ENCODE measurements around the gene GNG2.

The GNG2 gene

DNA sequence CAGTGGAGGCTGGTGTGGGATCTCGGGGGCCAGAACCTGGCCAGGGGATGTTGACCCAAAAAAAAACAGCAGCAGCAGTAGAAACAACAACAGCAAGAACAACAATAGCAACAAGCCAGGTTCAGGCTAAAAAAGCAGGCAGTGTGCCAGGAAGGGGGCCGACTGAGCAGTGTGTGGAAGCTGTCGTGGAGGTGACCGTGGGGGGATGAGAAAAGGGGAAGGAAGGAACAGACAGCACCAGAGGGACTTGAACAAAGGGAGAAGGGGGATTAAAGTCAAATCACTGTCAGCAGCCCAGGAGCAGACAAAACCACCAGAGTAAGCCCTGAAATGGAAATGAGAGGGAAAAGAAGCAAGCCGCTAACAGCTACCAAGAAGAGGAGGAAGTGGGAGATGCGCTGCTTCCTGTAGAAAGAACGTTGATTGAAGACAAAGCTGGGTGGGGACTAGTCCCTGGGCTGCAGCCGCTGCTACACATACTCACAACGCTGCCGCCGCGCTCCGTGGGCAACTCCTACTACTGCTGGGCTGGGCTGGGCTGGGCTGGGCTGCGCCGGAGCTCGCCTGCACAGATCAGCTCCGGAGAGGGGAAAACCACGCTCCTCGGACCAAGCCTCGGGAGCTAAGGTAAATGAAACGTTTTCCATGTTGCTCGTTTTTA is at the start of gene GNG2:
Gene GNG2 (plus strand): TSS at position 449 of the 661 bp plus-strand sequence. CDS start 90,067 bp downstream, outside the sequence.
- peak; percentile 75 for DNase-seq

DNA sequence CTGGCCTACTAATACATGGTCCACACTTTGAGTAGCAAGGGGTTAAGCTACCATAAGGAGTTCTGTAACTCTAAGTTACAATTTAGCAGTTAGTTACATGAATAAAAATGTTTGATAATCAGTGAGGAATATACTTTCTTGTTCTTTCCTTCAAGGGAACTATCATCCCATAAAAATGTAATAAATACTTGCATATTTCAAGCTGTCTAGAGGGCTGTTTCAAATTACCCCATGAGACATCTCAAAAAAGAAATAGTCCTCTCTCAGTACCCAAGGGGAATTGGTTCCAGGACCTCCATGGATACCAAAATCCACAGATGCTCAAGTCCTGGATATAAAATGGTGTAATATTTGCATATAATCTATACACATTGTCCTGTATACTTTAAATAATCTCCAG is 48.7 kb upstream of the GNG2 start:
- no peak for DNase-seq

DNA sequence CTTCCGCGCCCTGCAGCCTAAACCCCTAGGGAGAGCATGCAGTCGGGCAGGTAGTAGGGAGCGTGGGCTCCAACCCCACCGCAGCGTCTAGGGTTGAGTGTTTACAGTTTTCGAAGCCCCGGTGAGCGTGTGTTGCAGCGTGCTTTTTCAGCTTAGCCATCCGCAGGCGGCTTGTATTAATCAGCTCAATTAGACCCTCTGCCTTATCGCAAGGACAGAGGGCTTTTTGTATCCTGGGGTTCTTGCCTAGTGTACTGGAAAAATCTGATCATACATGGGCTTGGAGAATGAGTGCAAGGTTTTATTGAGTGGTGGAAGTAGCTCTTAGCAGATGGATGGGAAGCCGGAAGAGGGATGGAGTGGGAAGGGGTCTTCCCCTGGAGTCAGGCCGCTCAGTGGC is 44.4 kb upstream of the GNG2 start:
- DNase-seq: peak; percentile 39

DNA sequence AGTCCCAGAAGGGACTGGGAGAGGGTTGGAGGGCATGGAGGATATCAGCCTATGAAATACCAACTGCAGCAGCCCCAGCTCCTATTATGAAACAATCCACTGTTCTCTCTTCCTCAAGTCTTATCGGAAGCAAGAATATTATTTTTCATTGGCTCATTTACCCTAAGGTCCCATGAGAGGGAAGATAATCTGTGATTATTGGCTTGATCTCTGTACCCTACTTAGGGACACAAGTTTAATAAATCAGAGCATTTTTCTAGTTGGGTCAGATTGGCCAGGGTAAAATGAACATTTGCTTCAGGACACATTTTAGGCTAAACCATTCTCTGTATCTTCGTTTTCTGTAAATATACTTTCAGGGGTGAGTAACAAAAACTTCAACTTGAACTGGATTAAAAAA is 43.1 kb upstream of the GNG2 start:
- DNase-seq: peak; percentile 17

DNA sequence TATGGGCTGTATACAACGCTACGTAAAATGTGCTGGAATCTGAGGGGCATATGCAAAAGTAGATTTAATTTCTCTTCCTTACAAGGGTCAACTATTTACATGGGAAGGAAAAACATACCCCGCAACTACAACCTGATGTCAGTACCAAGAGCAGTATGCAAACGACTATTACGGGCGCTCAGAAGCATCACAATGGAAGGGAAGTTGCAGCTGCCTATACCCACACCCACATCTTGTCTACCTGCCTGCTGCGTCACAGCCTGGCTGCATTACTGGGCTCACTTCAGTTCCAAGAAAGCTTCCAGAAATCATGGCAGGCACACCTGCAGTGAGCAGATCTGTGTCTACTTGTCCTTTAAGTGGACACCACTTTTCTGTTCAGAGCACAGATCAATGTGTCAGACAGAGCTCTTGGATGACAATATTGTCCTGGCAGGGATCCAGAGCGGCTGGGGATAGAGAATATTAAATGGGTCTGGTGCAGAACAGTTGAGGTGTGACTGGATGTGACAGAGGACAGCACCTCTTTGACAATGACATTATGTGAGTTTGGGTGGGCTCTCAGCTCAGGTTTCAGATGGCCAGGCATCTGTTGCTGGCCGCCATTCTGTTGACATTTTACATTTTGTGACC is 41.5 kb upstream of the GNG2 start:
- DNase-seq: no peak

DNA sequence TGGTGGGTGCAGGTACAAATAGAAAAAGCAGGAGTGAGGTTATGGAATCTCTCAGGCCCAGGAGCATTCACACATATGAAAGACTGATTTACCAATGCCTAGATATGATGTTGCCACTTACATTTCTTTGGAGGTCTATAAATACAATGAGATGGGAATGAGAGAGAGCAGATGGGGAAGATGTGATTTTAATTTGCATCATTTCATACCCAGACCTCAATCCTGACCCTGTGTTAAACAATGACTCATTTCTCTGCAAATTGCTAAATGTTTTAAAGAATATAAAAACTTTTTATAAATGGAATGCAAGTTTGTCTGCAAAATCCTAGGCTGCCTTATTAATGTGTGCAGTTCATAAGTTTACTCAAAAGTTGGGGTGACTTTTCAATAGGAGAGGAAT is 38.6 kb upstream of the GNG2 start:
- DNase-seq: no peak

DNA sequence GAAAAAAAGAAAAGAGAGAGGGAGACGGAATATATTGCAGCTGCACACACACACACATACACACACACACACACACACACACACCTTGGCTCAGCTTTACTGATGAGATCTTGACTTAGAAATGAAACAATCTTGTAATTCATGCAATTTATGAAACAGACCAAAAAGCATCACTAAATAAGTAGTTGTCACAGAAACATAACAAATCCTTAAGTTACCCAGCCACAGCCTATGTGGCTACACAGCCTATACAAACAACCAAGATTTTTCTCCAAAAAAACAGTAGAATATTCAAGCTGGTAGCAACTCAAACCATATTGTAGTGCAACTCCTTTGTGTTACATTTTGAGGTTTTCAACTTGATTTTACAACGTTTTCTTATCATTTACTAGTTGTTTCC is 37.9 kb upstream of the GNG2 start:
- DNase-seq: no peak

DNA sequence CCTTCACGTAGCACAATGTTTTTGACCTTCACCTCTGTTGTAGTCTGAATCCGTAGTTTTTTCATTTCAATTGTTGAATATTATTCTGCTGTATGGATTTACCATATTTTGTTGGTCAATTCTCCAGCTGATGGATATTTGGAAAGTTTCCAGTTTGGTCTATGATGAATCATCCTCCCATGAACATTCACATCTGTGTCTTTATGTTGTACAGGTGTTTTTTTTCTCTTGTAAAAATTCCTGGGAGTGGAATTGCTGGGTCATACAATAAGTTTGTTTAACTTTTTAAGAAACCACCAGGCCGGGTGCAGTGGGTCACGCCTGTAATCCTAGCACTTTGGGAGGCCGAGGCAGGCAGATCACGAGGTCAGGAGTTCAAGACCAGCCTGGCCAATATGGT is 36.7 kb upstream of the GNG2 start:
- no peak for DNase-seq

DNA sequence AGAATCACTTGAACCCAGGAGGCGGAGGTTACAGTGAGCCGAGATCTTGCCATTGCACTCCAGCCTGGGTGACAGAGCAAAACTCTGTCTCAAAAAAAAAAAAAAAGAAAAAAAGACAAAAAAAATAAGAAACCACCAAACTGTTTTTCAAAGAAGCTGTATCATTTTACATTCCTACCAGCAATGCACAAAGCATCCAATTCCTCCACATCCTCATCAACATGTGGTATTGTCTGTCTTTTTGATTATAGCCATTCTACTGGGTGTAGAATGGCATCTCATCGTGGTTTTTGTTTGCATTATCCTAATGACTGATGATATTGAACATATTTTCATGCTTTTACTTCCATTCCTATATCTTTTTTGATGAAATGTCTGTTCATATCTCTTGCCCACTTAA is 36.2 kb upstream of the GNG2 start:
- DNase-seq: no peak

DNA sequence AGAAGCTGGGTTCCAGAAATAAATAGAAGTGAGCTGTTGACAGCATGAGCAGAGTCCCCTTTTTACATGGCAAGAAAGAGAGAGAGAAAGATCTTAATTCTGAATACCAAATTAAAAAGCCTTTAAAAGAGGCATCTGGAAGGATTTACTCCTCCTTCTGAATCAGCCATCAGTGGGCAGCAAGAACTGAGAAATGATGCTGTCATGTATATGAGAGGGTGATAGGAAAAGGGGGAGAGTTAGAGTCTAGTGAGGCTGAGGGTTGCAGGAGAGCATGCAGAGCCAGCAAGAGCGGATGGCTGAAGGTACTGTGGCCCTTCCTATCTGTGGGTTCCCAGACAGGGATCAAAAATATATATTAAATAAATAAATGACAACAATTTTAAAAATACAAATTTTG is 34.5 kb upstream of the GNG2 start:
- no peak for DNase-seq

DNA sequence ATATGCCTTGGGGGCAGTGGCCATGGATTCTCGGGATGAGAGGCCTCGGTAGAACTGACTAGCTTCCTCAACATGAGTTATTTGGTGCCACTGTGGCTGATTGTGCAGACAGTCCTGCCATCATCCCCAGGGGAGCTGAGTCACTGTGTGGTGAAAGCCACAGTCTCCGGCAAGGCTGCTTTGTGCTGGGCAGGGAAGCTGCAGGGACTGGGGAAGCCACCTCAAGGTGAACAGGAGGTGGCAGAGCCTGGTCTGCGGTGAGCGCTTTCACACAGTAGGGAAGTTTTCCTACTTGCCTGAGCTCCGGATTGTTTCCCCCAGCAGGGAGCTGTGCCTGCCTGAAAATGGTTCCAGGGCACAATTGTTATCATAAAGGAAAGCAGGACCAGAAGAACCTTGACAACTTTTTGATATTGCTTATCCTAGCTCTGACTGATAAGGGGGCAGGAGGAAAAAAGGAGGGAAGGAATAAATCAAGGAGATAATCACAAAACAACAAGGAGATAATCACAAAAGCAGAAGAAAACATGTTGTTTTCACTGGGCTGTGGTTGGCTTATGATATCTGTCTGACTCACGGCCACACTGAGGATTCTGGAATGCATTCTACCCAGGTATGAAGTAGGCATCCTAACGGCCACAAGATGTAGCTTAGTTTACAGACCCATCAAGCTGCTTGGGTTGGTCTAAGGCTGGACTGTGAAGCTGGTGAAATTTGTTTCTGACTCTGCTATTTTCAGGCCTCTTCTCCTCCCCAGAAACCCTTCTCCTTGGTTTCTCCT is 32.2 kb upstream of the GNG2 start:
- DNase-seq: no peak

DNA sequence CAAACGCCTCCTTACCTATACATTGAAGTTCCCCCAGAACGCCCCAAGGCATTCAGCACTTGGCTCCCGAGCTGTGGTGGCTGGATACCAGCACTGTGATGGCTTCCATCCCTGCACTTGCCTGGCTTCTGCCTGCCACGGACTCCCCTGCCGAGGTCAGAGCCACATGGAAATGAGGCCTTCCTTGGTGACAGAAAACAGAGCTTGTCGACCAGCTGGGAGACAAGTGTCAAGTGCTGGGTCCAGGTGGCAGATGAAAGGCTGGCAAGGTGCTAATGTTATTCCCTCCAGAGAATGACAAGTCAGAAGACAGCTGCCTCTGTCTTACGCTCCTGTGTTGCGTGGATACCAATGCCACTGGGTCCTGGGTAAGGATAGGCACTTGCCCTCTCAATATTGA is 26.2 kb upstream of the GNG2 start:
- DNase-seq: no peak

DNA sequence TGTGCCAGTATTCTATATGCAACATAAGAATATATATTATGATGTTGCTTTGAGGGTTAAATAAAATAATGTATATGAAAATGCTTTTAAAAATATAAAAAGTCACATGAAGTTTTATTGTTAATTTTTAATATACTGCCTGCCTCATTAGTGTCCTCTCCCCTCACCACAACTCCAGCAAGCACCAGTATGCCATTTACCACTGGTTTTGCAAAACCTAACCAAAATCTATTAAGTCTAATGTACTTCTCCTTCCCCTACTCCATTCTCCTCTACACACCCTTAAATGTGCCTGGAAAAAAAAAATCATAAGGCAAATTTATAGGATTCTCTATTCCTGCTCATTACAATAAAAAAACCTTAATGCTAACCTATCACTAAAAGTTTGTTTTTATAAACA is 24.0 kb upstream of the GNG2 start:
- no peak for DNase-seq

DNA sequence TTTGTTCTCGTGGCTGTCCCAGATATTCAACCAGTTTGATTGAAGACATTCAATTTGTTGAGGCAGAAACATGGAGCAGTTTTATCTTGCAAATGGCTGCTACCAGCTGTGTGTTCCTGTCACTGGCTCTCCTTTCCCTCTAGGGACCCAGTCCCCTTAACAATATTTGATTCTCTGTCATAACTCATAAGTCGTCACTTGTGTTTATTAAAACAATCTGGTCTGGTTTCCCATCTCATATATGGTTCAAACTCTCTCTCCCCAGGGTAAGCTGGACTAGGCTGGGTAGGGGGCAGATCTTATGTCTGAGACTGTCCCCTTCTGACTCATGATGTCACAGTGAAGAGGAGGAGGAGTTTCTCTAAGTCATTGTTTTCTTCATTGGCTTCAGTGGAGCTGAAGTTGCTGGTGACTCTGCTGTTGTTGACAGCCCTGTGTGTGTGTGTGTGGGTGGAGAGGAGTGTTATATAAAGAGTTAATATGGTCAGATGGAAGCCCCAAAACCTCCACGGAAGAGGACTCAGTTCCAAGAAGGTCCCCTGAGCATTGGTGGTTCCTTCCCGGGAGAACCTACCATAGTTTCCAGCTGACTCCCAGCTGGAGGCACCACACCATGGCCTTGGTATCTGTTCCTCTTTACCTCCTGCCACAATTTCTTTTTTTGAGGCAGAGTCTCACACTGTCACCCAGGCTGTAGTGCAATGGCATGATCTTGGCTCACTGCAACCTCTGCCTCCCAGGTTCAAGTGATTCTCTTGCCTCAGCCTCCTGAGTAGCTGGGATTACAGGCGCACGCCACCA is 16.1 kb upstream of the GNG2 start:
- no peak for DNase-seq

DNA sequence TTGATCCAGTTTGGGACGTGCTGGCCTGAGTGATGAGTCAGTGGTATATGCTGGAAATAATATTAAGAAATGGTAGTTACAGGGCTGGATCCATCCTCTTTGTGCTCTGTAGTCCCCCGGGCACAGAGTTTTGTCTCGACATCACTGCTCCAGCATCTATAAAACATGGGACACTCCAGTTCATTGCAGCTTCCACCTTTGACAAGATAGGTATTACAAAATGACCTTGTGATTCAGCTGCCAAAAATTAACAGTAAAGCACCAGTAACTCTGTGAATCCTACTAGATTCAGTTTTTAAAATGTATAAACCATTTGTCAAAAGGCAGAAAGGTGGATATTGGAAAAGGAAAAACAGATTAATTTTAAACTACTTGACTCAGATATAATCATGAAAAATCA is 14.6 kb upstream of the GNG2 start:
- no peak for DNase-seq

DNA sequence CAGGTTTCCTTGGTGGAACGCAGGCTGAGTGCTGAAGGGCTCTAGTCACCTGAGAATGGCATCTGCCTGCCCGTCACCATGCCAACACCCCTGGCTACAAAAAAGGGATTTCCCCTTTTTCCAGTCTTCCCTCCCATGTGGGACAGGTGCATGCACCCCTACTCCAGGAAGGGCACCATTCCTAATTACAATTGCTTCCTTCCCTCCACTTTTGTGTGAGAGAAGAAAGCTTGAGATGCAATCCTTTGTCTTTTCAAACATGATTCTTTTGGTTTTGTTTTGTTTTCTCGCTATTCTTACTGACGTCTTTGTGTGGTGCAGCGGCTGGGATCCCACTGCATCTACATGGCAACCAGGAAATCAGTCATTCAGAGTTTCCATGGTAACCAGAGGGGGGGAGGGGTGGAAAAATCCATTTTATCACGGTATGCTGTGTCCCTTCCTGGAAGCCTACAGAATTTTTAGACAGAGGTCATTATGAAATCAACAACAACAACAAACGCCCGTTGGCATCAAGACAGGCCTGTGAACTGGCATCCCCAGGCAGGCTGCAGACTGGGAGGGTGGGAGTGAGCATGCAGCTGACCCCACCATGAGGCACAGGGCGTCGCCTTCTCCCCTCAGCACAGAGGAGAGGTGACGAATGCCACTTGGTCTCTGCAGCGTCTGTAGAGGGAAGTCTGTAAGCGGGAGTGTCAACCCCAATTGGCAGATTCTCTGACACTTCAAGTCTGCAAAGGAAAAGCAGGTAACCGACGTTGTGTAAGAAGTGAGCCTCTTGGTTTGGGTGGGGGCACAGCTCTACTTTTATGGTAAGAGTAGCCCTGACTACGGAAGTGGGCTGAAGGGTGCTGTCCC is 13.6 kb upstream of the GNG2 start:
- no peak for DNase-seq

DNA sequence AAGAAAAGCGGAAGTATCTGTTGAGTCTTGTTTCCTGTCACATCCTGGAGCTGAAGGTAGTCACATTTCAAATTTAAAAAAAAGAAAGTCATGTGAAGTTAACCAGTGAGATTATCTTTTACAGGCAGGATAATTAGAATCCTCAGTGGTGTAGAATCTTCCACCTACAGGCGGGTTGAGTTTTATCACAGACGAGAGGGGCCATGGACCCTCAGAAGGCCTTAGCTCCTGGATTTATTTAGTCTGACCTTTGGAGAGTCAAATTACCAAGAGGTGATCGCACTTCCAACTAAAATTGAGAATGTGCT is 13.0 kb upstream of the GNG2 start:
- no peak for DNase-seq

DNA sequence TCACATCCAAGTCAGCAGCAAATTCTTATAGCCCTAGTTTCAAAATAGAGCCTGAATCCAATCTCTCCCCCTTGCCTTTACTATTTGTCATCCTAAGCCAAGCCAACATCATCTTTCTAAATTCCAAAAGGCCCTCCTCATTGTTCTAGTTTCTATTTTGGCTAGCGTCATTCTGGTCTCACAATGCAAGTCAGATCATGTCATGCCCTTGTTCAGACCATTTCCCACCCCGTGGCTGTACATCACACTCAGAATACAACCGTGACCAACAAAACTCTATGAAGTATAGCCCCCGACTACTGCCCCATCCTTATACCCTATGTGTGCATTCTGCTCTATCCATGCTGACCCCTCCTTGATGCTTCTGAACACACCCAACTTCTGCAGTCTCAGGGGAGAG is 12.3 kb upstream of the GNG2 start:
- no peak for DNase-seq

DNA sequence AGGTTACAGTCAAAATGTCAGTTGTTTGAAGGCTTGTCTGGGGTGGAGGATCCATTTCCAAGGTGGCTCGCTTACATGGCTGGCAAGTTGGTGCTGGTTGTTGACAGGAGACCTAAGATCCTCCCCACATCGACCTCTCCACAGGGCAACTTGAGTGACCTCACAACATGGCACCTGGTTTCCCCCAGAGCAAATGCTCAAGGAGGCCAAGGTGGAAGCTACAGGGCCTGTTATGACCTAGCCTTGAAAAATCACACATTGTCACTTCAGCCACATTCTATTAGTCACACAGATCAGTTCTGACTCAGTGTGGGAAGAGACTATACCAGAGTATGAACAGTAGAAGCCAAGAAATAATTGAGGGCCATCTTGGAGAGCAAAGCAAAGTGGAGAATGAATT is 11.3 kb upstream of the GNG2 start:
- no peak for DNase-seq

DNA sequence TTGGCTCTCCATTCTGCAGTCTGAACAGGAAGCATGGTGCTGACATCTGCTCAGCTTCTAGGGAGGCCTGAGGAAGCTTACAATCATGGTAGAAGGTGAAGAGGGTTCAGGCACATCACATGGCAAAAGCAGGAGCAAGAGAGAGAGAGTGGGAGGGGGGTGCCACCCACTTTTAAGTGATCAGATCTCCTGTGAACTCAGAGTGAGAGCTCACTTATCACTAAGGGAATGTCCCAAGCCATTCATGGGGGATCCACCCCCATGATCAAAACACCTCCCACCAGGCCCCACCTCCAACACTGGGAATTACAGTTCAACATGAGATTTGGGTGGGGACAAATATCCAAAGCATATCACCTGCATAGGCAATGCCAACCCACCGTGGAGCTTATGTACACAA is 9.8 kb upstream of the GNG2 start:
- no peak for DNase-seq

DNA sequence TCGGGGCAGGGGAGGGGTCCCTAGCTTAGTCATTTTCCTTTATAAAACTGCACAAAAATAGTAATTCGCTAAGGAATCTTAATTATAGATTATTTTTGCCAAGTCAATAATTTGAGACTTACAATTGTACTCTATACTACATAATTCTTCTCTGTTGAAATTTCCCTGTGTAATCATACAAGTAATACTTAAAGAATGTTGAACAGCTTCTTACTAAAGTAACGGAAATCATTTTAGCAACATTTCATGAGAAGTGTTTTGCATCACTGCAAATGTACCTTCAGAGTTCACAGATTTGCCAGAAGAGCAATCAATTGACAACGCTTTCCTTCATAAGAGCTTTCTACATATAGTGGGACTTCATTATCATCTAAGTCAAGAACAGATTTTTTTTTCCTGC is 7.9 kb upstream of the GNG2 start:
- DNase-seq: no peak

DNA sequence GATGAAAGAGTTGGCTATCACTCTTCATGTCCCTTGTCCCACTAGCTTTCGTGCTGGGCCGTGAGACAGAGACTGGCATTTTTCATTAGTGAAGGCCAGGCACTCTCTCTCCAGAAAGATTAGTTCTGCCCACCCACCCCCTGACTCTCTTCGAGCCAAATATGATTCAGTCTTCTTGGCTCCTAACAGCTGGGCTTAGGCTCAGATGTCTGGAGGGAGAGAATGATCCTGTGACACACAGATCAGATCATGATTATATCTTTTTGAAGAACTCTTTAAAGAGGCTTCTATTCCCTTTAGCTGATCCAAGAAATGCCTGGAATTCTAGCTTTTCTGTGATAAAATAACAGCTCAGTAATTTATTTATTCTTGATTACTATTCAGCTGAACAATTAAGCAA is 5.2 kb upstream of the GNG2 start:
- peak; percentile 1 for DNase-seq

DNA sequence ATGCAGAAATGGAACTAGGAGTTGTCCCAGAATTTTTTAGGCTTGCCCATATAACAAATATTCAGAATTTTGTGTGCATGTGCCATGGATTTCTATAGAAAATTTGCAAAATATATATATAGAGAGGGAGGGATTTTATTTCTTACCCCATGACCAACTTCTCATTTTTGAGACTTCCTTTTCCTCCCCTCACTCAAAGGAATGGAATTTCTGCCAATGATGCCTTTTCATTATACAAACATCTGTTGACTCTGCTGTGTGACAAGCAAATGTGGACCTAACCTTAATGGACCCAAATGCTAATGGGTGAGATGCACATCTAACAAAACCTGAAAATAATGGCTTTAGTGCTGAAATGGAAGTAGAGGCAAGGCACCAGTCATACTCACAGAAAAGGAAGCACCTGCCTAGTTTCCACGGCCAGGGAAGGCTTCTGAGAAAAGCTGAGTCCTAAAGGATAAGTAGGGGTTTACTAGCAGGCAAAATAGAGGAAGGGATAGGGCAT is 3.6 kb upstream of the GNG2 start:
- DNase-seq: no peak
